Nephron progenitor cell (in vitro differentiated cells): ENCODE results near the gene PALLD.
"Not testable (repeated sequence)": the region's sequence is repeated elsewhere in the genome, so short reads cannot be mapped to it uniquely, and the experiment has no call there.

ENCODE experiments used
- DNase-seq: peaks from one replicate; pipeline ENCODE4 v3.0.0; 2021
- H3K27ac Mint-ChIP-seq: 2 replicates; pipeline ENCODE4 v1.8.0; 2021; ENCODE audit warnings: mild to moderate bottlenecking, moderate library complexity, mixed read lengths
- H3K27me3 Mint-ChIP-seq: 2 replicates; pipeline ENCODE4 v1.8.0; 2021; ENCODE audit warnings: mild to moderate bottlenecking, low read depth, mixed read lengths; ENCODE audit not compliant: poor library complexity
- H3K36me3 Mint-ChIP-seq: 2 replicates; pipeline ENCODE4 v1.8.0; 2021; ENCODE audit warnings: low read depth, mixed read lengths
- H3K4me1 Mint-ChIP-seq: 2 replicates; pipeline ENCODE4 v1.8.0; 2021; ENCODE audit warnings: mixed read lengths
- H3K4me3 Mint-ChIP-seq: 2 replicates; pipeline ENCODE4 v1.8.0; 2021; ENCODE audit warnings: mild to moderate bottlenecking, moderate library complexity, mixed read lengths
- H3K9me3 Mint-ChIP-seq: 2 replicates; pipeline ENCODE4 v1.8.0; 2021; ENCODE audit warnings: mild to moderate bottlenecking, moderate library complexity, mixed read lengths
- TF ChIP-seq, protein P1 (sequence below): fragments of 200-600 bp; sonication (generic); IDR thresholded peaks from 2 replicates; pipeline ENCODE4 v1.5.0; 2021; ENCODE audit warnings: antibody characterized with exemption

Gene PALLD

DNA sequence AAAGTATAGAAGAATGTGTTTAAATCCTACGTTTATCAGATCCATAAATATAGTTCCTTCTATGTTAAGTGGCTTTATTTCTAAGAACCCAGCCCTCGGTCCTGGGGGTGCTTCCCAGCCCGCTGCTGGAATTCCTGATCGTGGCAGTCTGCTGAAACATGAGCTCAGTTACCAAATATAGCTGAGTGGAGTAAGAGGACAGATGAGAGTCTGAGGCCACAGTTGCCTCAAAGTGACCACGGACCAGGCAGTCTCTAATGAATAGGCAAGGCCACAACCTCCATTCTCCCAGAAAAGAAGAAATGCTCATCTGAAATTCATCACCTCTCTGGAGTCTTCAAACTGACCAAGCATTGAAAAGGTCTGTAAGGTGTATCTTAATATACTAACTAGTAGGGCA lies at the start of gene PALLD:
Gene PALLD, plus strand, starts transcription at position 219 of the 400 bp plus-strand sequence.
- DNase-seq = peak; percentile 5
- peak within 1 kb of the TSS; percentile 18 for H3K27ac Mint-ChIP-seq
- H3K4me3 Mint-ChIP-seq = peak within 1 kb of the TSS; percentile 41
- TF ChIP-seq, protein P1, sequence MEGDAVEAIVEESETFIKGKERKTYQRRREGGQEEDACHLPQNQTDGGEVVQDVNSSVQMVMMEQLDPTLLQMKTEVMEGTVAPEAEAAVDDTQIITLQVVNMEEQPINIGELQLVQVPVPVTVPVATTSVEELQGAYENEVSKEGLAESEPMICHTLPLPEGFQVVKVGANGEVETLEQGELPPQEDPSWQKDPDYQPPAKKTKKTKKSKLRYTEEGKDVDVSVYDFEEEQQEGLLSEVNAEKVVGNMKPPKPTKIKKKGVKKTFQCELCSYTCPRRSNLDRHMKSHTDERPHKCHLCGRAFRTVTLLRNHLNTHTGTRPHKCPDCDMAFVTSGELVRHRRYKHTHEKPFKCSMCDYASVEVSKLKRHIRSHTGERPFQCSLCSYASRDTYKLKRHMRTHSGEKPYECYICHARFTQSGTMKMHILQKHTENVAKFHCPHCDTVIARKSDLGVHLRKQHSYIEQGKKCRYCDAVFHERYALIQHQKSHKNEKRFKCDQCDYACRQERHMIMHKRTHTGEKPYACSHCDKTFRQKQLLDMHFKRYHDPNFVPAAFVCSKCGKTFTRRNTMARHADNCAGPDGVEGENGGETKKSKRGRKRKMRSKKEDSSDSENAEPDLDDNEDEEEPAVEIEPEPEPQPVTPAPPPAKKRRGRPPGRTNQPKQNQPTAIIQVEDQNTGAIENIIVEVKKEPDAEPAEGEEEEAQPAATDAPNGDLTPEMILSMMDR = no peak
- H3K4me1 Mint-ChIP-seq = peaks cover 30% of the 10 kb centered on the region
- no peaks in the 10 kb centered on the region for H3K36me3 Mint-ChIP-seq
- no peaks in the 10 kb centered on the region for H3K9me3 Mint-ChIP-seq
- no peaks in the 10 kb centered on the region for H3K27me3 Mint-ChIP-seq

DNA sequence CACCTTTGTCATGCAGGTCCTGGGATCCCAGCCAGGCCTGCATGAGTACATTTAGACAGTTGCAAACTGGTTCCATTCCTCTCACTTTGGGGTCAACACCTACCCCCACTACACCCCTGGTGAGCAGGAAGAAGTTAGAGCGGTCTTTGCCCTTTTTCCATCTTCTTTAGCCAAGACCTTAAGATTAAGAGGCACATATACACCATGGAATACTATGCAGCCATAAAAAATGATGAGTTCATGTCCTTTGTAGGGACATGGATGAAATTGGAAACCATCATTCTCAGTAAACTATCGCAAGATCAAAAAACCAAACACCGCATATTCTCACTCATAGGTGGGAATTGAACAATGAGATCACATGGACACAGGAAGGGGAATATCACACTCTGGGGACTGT lies 47.8 kb upstream of the PALLD start:
- H3K4me1 Mint-ChIP-seq = peaks cover 15% of the 10 kb centered on the region
- DNase-seq, H3K27me3 Mint-ChIP-seq, H3K4me3 Mint-ChIP-seq, H3K36me3 Mint-ChIP-seq, H3K9me3 Mint-ChIP-seq, H3K27ac Mint-ChIP-seq: not testable (repeated sequence)

DNA sequence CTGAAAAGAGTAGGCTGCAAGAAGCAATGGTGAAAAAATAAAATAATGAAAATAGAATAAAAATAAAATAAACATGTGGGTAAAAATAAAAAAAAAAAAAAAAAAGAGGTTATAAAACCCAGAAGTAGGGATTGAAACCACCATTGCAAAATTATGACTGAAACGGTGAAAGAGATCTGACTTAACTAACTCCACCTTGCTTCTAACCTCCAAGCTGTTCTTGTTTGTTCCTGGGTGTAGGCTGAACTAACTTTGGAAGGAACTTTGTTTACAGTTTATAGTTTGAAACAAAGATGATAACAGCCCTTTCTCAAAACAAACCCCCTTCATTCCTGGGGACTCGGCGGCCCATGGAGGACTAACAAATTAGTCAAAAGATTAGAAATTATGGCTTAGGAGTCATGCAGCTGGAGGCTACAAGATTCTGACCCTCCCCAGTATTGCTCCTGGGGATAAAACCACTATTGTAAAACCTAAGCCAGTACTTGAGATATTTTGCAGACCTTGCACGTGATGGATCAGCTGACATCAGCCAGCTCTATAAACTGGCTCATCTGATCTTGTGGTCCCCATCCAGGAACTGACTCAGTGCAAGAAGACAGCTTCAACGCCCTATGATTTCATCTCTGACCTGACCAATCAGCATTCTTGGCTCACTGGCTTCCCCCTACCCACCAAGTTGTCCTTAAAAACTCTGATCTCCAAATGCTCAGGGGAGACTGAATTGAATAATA lies 47.0 kb upstream of the PALLD start:
- Mint-ChIP-seq H3K36me3 (no peaks in the 10 kb centered on the region), H3K27me3 (no peaks in the 10 kb centered on the region), H3K9me3 (peaks cover 4% of the 10 kb centered on the region), H3K4me1 (peaks cover 15% of the 10 kb centered on the region), H3K27ac (no peak overlapping the region), H3K4me3 (no peak overlapping the region)
- no peak for DNase-seq
- TF ChIP-seq, protein P1 = no peak

DNA sequence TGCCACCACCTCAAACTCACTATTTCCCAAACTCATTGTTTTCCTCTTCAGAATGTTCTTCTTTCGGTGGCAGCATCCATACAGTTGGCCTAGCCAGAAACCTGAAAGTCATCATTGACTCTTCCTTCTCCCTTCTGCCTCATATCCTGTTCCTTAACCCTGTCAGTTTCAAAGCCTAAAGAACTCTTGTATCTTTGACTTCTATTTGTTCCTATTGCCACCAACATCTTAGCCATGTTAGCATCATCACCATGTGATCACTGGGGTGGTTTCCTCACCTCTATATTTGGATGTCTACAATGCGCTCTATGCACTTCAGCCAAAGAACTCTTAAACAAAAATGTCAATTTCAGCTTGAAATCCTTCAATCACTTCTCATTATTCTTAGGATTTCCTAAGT lies 45.5 kb upstream of the PALLD start:
- TF ChIP-seq, protein P1 = no peak
- Mint-ChIP-seq H3K27ac (no peak overlapping the region), H3K4me3 (no peak overlapping the region), H3K4me1 (peaks cover 24% of the 10 kb centered on the region), H3K27me3 (no peaks in the 10 kb centered on the region), H3K36me3 (no peaks in the 10 kb centered on the region), H3K9me3 (peaks cover 4% of the 10 kb centered on the region)
- no peak for DNase-seq

DNA sequence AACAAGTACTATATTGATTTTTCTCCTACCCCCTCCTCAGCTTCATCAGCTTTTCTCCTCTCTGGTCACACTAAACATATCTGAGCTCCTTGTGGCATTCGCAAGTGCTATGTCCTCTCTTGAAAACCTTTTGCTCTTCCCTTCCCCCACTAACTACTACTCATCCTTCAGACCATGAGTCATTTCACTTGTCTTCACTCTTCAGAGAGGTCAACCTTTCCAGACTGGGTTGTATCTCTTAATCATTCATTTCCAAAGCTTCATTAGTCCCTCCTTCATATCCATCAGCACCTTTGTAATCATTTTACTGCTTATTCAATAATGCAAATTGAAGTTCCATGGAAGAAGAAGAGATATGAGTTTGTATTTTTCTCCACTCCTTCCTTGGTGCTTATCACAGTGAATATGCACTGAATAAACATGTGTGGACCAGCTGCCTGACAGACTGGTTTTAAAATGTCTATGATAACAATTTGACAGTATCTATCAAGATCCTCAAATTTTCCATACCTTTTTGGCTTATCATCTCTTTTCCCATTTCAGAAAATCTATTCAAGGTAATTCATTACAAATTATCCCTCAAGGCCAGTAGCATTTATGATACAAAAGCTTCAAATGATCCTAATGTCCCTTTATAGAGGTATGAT lies 45.0 kb upstream of the PALLD start:
- Mint-ChIP-seq H3K9me3 (peaks cover 4% of the 10 kb centered on the region), H3K27ac (no peak overlapping the region), H3K27me3 (no peaks in the 10 kb centered on the region), H3K4me1 (peaks cover 24% of the 10 kb centered on the region), H3K4me3 (no peak overlapping the region), H3K36me3 (no peaks in the 10 kb centered on the region)
- no peak for DNase-seq
- TF ChIP-seq, protein P1 = no peak

DNA sequence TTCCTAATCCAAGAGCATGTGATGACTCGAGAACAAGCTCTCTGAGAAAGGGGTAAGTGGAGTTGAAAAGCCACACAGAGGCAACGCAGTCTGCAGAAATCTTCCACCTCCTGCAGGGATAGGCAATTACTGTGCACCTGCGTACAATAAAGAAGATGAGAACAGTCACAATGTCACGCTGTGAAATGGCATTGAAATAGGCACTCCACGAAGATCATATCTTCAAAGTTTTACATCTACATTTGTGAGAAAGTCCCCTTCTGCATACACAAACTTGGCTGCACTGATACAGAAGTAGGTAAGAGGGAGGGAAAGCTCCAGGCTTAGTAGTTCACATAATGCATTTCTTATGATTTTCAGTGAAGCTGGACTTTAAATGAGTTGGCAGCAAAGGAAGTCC lies 43.7 kb upstream of the PALLD start:
- Mint-ChIP-seq H3K9me3 (peaks cover 4% of the 10 kb centered on the region), H3K27ac (no peak overlapping the region)

DNA sequence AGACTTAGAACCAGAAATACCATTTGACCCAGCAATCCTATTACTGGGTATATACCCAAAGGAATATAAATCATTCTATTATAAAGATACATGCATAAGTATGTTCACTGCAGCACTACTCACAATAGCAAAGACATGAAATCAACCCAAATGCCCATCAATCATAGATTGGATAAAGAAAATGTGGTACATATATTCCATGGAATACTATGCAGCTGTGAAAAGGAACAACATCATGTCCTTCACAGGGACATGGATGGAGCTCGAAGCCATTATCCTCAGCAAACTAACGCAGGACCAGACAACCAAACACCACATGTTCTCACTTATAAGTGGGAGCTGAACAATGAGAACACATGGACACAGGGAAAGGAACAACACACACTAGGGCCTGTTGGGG lies 38.6 kb upstream of the PALLD start:
- not testable (repeated sequence) for H3K36me3 Mint-ChIP-seq, H3K27ac Mint-ChIP-seq, H3K4me3 Mint-ChIP-seq, H3K9me3 Mint-ChIP-seq, H3K27me3 Mint-ChIP-seq, DNase-seq
- peaks cover 11% of the 10 kb centered on the region for H3K4me1 Mint-ChIP-seq

More for the DNA sequence above, 43.7 kb upstream of the PALLD start:
- H3K36me3 Mint-ChIP-seq = no peaks in the 10 kb centered on the region
- no peak overlapping the region for H3K4me3 Mint-ChIP-seq
- H3K4me1 Mint-ChIP-seq = peaks cover 24% of the 10 kb centered on the region
- no peaks in the 10 kb centered on the region for H3K27me3 Mint-ChIP-seq
- DNase-seq = no peak
- TF ChIP-seq, protein P1 = no peak
